Ascending aorta (tissue), 2 donors: ENCODE data around the gene CSTF1. TPM values are rescaled to one million over a fixed set of nuclear protein-coding genes. Genes with fewer than 3 reads are reported as not detected.

Experiments used
- DNase-seq, 2 donors: peaks; one replicate each; pipeline ENCODE4 v3.0.0-alpha.2; 2019; ENCODE audit warnings: low spot score in 2 of 2
- H3K27ac ChIP-seq, 2 donors: fragments of 200-600 bp; sonication (generic); one replicate each; pipeline ENCODE4 v1.5.1; 2016 to 2017; ENCODE audit warnings: mild to moderate bottlenecking in 1 of 2
- H3K27me3 ChIP-seq: fragments of 200-600 bp; sonication (generic); one replicate; pipeline ENCODE4 v1.5.1; 2017
- H3K36me3 ChIP-seq, 2 donors: fragments of 200-600 bp; sonication (generic); one replicate each; pipeline ENCODE4 v1.5.1; 2016
- H3K4me1 ChIP-seq, 2 donors: fragments of 200-600 bp; sonication (generic); one replicate each; pipeline ENCODE4 v1.5.1; 2016 to 2017; ENCODE audit warnings: mild to moderate bottlenecking in 1 of 2
- H3K4me3 ChIP-seq, 2 donors: fragments of 200-600 bp; sonication (generic); one replicate each; pipeline ENCODE4 v1.5.1; 2016 to 2017; ENCODE audit warnings: mild to moderate bottlenecking in 1 of 2
- H3K9me3 ChIP-seq, 2 donors: fragments of 200-600 bp; sonication (generic); one replicate each; pipeline ENCODE4 v1.5.1; 2016
- intact Hi-C: fragments of 100-400 bp; cut with DNase I; formaldehyde crosslinking; loops from one replicate; pipeline ENCODE4 v1.15.1; 2023
- total RNA-seq: library from RNA; depleted of rRNA; stranded (reverse); fragments of >200 nt; gene quantifications from one replicate; pipeline ENCODE4 v1.1.0, GENCODE V29; 2016
- TF ChIP-seq, protein P1 (sequence below), 3 experiments: fragments of 200-600 bp in 2 of 3; fragments of 450-650 bp in 1 of 3; sonication (generic) in 2 of 3; IDR thresholded peaks; one replicate each; pipeline ENCODE4 v1.5.1; 2016 to 2019; ENCODE audit warnings: antibody characterized with exemption in 3 of 3, mild to moderate bottlenecking in 1 of 3, moderate library complexity in 1 of 3

Gene CSTF1
- total RNA-seq, 1 donor from 2014 or later, result 13.7 TPM

DNA sequence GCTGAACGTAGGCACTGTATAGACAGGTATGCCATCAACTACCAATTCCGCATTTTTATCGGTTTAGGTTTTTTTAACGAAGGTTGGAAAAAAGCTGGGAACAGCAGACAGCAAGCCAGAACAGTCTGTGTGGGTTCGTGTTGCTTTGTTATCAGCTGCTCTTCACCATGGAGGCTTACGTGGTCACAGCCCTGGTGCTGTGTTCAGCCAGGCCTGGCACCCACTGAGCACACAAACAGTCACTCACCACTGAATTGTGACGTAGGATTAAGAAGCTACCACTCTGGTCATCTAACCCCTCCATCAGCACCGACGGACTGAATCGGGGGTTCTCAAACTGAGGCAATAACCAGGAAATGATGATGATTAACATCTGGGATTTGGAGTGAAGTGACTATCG is 20.5 kb upstream of the CSTF1 start:
- intact Hi-C loops, result no loop called here
- Histone ChIP-seq H3K27me3 (no peaks in the 10 kb centered on the region), H3K4me3 (no peak overlapping the region), H3K9me3 (no peaks in the 10 kb centered on the region), H3K36me3 (peaks cover 7 to 16% of the 10 kb centered on the region in 2 donors), H3K4me1 (no peaks in the 10 kb centered on the region), H3K27ac (no peak overlapping the region)
- no peak for DNase-seq
- TF ChIP-seq, protein P1, sequence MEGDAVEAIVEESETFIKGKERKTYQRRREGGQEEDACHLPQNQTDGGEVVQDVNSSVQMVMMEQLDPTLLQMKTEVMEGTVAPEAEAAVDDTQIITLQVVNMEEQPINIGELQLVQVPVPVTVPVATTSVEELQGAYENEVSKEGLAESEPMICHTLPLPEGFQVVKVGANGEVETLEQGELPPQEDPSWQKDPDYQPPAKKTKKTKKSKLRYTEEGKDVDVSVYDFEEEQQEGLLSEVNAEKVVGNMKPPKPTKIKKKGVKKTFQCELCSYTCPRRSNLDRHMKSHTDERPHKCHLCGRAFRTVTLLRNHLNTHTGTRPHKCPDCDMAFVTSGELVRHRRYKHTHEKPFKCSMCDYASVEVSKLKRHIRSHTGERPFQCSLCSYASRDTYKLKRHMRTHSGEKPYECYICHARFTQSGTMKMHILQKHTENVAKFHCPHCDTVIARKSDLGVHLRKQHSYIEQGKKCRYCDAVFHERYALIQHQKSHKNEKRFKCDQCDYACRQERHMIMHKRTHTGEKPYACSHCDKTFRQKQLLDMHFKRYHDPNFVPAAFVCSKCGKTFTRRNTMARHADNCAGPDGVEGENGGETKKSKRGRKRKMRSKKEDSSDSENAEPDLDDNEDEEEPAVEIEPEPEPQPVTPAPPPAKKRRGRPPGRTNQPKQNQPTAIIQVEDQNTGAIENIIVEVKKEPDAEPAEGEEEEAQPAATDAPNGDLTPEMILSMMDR (IDR thresholded peaks at IDR 0.05), result no peak

DNA sequence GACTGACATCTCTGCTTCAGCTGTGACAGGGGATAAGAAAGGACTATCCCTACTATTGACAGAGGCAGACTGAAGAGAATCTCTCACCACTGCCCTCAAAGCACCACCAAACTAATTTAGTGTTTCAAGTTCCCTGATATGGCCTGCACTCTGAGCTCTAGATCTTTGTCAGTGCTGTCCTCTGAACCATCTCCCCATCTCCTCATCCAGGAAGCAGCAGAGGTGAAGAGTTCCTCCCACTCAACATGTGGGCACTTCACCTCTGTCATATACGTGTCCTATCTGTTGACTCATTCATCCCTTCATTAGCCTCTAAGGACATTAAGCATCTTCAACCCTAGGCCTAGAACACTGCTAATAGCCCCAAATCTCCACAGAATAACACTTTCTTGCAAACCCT is 19.6 kb upstream of the CSTF1 start:
- H3K9me3 ChIP-seq, result no peaks in the 10 kb centered on the region
- H3K36me3 ChIP-seq, result peaks cover 0 to 8% of the 10 kb centered on the region in 2 donors
- no peak for DNase-seq
- TF ChIP-seq, protein P1 (IDR thresholded peaks at IDR 0.05), result no peak
- H3K4me3 ChIP-seq, result no peak overlapping the region
- no peak overlapping the region for H3K27ac ChIP-seq
- intact Hi-C loops, result no loop called here
- no peaks in the 10 kb centered on the region for H3K27me3 ChIP-seq
- H3K4me1 ChIP-seq, result no peaks in the 10 kb centered on the region

DNA sequence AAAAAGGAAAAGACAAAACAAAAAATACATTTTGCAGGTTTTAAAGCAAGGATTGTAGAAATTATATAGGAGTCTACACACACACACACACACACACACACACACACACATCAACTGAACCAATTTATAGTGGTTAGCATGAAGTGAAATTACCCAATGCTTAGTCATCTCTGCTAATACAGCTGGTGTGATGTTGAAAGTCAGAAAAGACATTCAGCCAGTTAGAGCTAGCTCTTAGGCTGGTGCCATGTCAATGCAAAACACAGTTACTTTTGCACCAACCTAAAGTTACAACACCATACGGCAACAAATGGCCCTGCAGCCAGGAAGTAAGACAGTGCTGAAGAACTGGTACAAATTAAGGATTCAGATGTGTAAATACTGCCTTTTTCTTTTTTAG is 18.5 kb upstream of the CSTF1 start:
- no peak overlapping the region for H3K27ac ChIP-seq
- DNase-seq, result no peak
- intact Hi-C loops, result no loop called here
- no peak overlapping the region for H3K4me3 ChIP-seq
- no peaks in the 10 kb centered on the region for H3K9me3 ChIP-seq
- TF ChIP-seq, protein P1 (IDR thresholded peaks at IDR 0.05), result no peak
- H3K36me3 ChIP-seq, result peaks cover 0 to 3% of the 10 kb centered on the region in 2 donors
- no peaks in the 10 kb centered on the region for H3K4me1 ChIP-seq
- H3K27me3 ChIP-seq, result no peaks in the 10 kb centered on the region

DNA sequence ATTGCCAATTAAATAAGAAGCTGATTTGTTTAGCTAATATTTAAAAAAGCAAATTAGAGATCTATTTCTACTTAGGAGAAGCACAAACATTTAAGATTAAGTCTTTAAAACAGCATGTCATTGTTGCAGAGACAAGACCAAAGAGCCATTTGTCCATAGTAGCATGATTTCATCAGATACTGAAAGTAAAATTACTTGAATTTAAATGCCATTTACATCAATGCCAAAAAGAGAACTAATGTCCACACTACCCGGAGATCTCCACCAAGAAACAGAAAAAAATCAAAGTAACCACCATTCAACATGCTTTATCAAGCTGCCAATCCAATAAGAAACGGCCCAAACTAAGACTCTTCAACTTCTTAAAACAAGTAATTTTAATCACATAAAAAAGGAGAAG is 16.1 kb upstream of the CSTF1 start:
- TF ChIP-seq, protein P1 (IDR thresholded peaks at IDR 0.05), result no peak
- H3K27ac ChIP-seq, result no peak overlapping the region
- H3K9me3 ChIP-seq, result no peaks in the 10 kb centered on the region
- H3K36me3 ChIP-seq, result peaks cover 0 to 3% of the 10 kb centered on the region in 2 donors
- intact Hi-C loops, result no loop called here
- peaks cover 0 to 4% of the 10 kb centered on the region in 2 donors for H3K4me1 ChIP-seq
- DNase-seq, result no peak
- no peak overlapping the region for H3K4me3 ChIP-seq
- H3K27me3 ChIP-seq, result no peaks in the 10 kb centered on the region

DNA sequence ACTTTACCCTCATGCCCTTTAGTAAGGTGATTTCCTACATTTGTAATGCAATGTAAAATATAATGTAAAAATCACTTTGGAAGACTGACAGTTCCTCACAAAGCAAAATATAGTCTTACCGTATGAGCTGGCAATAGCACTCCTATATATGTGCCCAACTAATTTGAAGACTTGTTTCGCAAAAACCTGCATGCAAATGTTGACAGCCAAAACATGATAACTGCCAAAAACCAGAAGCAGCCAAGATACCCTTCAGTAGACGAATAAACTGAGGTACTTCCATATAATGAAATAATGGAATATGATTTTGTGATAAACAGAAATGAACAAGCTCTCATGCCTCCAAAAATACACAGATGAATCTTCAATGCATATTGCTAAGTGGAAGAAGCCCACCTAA is 14.1 kb upstream of the CSTF1 start:
- H3K36me3 ChIP-seq, result no peaks in the 10 kb centered on the region
- H3K4me1 ChIP-seq, result peaks cover 0 to 4% of the 10 kb centered on the region in 2 donors
- H3K27me3 ChIP-seq, result no peaks in the 10 kb centered on the region
- H3K4me3 ChIP-seq, result no peak overlapping the region
- H3K9me3 ChIP-seq, result no peaks in the 10 kb centered on the region
- DNase-seq, result no peak
- TF ChIP-seq, protein P1 (IDR thresholded peaks at IDR 0.05), result no peak
- H3K27ac ChIP-seq, result no peak overlapping the region
- intact Hi-C loops, result no loop called here

DNA sequence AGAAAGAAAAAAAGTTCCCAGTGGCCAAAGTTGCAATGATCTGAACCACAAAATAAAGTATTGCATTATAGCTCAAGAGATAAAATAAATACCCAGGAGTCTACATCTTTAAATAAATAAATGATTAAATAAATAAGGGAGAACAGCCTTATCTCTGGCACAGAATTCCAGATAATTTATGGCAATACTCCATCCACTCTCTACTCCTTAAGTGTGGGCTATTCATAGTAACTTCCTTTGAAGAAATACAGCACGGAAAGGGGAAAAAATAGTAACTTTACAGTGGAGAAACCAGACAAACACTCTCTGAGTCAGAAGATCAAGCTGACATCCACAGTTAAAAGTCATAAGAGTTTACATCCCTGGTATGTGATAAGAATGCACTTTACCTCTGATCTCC is 12.1 kb upstream of the CSTF1 start:
- H3K36me3 ChIP-seq, result no peaks in the 10 kb centered on the region
- no peak overlapping the region for H3K4me3 ChIP-seq
- H3K27ac ChIP-seq, result no peak overlapping the region
- intact Hi-C loops, result no loop called here
- no peaks in the 10 kb centered on the region for H3K27me3 ChIP-seq
- no peak for DNase-seq
- TF ChIP-seq, protein P1 (IDR thresholded peaks at IDR 0.05), result no peak
- no peaks in the 10 kb centered on the region for H3K9me3 ChIP-seq
- peaks cover 0 to 4% of the 10 kb centered on the region in 2 donors for H3K4me1 ChIP-seq
